HL-60 (cell line): ENCODE results near the gene NXT1.
A peak's percentile ranks its signal among the peaks of the same experiment; 100 is the strongest.

Experiments used
- DNase-seq, 2 experiments: peaks; one replicate each; pipeline ENCODE4 v3.0.0-alpha.2; 2010 to 2020; ENCODE audit warnings: low read depth in 1 of 2, low spot score in 1 of 2
- H3K27ac ChIP-seq: fragments of 250-450 bp; sonication (Bioruptor Pico); replicated peaks from 2 replicates; pipeline ENCODE4 v1.5.1; 2020; ENCODE audit warnings: mild to moderate bottlenecking, moderate library complexity
- H3K27me3 ChIP-seq: fragments of 250-450 bp; sonication (Bioruptor Pico); 2 replicates; pipeline ENCODE4 v1.5.1; 2021; ENCODE audit warnings: mild to moderate bottlenecking, moderate library complexity; ENCODE audit not compliant: insufficient read depth, poor library complexity, severe bottlenecking
- H3K4me3 ChIP-seq: replicated peaks from 2 replicates; pipeline ENCODE4 v1.5.1; 2011; ENCODE audit warnings: mild to moderate bottlenecking, control low read depth, low read length; ENCODE audit not compliant: insufficient read depth
- CTCF ChIP-seq: IDR thresholded peaks from one replicate; pipeline ENCODE4 v1.5.1; 2011; ENCODE audit warnings: low read length, control low read depth, inconsistent platforms; ENCODE audit not compliant: insufficient read depth
- GABPA ChIP-seq: IDR thresholded peaks from 2 replicates; pipeline ENCODE4 v1.6.1; 2012; ENCODE audit warnings: low read depth
- POLR2AphosphoS5 ChIP-seq: IDR thresholded peaks from 2 replicates; pipeline ENCODE4 v1.6.1; 2012; ENCODE audit warnings: low read depth
- SPI1 ChIP-seq: IDR thresholded peaks from 2 replicates; pipeline ENCODE4 v1.6.1; 2012; ENCODE audit warnings: low read depth, mild to moderate bottlenecking, borderline replicate concordance
- TF ChIP-seq, protein P1 (sequence below): IDR thresholded peaks from 2 replicates; pipeline ENCODE4 v1.6.1; 2012; ENCODE audit warnings: low read depth; ENCODE audit not compliant: insufficient replicate concordance

Gene NXT1

GRCh38 chr20:23318347-23318746 lies 32.2 kb upstream of the NXT1 start:
- Histone ChIP-seq H3K27ac (no peak overlapping the region), H3K27me3 (no peaks in the 10 kb centered on the region), H3K4me3 (no peak overlapping the region)
- no peak for TF ChIP-seq GABPA
- no peak for TF ChIP-seq CTCF
- TF ChIP-seq, protein P1, sequence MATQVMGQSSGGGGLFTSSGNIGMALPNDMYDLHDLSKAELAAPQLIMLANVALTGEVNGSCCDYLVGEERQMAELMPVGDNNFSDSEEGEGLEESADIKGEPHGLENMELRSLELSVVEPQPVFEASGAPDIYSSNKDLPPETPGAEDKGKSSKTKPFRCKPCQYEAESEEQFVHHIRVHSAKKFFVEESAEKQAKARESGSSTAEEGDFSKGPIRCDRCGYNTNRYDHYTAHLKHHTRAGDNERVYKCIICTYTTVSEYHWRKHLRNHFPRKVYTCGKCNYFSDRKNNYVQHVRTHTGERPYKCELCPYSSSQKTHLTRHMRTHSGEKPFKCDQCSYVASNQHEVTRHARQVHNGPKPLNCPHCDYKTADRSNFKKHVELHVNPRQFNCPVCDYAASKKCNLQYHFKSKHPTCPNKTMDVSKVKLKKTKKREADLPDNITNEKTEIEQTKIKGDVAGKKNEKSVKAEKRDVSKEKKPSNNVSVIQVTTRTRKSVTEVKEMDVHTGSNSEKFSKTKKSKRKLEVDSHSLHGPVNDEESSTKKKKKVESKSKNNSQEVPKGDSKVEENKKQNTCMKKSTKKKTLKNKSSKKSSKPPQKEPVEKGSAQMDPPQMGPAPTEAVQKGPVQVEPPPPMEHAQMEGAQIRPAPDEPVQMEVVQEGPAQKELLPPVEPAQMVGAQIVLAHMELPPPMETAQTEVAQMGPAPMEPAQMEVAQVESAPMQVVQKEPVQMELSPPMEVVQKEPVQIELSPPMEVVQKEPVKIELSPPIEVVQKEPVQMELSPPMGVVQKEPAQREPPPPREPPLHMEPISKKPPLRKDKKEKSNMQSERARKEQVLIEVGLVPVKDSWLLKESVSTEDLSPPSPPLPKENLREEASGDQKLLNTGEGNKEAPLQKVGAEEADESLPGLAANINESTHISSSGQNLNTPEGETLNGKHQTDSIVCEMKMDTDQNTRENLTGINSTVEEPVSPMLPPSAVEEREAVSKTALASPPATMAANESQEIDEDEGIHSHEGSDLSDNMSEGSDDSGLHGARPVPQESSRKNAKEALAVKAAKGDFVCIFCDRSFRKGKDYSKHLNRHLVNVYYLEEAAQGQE: no peak
- no peak for TF ChIP-seq SPI1
- TF ChIP-seq POLR2AphosphoS5: no peak
- no peak for DNase-seq

GRCh38 chr20:23320317-23320716 lies 30.3 kb upstream of the NXT1 start:
- no peak overlapping the region for H3K27ac ChIP-seq
- DNase-seq: no peak
- H3K4me3 ChIP-seq: no peak overlapping the region
- no peaks in the 10 kb centered on the region for H3K27me3 ChIP-seq
- peak; percentile 47 for TF ChIP-seq CTCF
- TF ChIP-seq SPI1: no peak
- TF ChIP-seq, protein P1: no peak

GRCh38 chr20:23325107-23325506 lies 25.5 kb upstream of the NXT1 start:
- no peak for TF ChIP-seq POLR2AphosphoS5
- TF ChIP-seq SPI1: no peak
- TF ChIP-seq GABPA: no peak
- TF ChIP-seq, protein P1: no peak
- TF ChIP-seq CTCF: no peak
- Histone ChIP-seq H3K27ac (no peak overlapping the region), H3K4me3 (no peak overlapping the region), H3K27me3 (no peaks in the 10 kb centered on the region)
- no peak for DNase-seq
